Stimulated activated CD8-positive, alpha-beta memory T cell treated with anti-CD3 and anti-CD28 coated beads, Interleukin-7, amount 100 ng/mL, for 24 hours (primary cell): Measurements from ENCODE around the gene TRPC4AP.
"Not testable (repeated sequence)": the region's sequence is repeated elsewhere in the genome, so short reads cannot be mapped to it uniquely, and the experiment has no call there.

Experiments
- DNase-seq: peaks from one replicate; pipeline ENCODE4 v3.0.0-alpha.2; 2020; ENCODE audit warnings: low read depth

The TRPC4AP gene

DNA sequence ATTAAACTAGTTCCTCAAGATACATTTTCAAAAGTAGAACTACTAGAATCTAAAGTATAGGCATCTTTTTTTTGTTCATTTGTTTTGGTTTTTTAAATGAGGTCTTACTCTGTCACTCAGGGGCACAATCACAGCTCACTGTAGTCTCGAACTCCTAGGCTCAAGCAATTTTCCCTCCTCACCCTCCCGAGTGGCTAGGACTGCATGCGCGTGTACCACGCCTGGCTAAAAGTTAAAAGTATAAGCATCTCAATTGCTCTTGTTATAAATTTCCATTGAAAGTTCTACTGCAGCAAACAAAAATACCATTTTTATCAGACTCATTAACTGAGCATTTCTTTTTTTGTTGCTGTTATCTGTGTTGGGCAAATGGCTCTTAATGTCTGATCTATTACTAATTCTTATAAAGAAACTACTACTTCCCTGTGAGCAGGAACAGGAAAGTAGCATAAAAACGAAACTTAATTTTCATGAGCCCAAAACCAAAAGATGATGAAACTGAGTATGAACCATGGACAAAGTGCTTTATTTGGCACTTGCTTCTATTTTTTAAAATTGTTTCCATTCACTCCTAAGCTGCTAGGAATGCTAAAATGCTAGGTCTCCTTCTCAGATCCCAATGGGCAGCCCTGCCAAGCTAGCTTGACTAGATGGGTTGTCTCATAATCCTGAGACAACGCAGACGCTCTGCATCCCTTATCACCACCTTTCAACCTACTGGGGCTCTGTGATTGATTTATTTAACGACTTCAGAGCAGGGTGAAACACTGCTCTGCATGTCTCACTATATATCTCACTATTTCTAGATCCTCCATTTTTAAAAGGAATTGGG is 36.9 kb downstream of the TRPC4AP start:
- DNase-seq: no peak

DNA sequence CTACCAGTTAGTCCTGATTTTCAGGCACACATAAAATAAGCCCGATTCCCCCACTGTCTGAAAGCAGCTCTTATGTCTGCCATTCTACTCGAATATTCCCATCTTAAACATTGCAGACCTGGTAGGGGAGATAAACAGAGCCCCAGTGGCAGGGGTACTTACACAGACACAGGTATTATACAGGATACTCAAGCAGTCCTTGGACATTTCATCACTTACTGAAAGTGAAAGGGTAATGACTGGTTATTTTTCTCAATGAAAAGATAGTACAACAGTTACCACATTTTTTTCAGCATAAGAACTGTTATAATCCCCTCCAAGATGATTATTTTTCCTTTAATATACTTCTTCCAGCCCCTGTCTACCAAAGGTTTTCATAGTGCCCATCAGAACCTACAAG is 37.8 kb downstream of the TRPC4AP start:
- DNase-seq: no peak

DNA sequence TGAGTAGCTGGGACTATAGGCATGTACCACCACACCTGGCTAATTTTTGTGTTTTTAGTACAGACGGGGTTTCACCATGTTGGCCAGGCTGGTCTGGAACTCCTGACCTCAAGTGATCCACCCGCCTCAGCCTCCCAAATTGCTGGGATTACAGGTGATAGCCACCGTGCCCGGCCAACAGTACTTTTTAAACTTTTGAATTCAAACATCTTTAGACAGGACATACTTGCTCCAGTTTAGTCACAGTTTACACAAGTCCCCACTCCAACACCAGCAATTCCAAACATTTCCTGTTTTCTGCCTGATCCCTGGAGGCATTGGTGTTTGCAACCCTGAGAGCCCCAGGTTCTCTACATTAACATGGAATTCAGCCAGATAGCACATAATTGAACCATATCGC is 40.0 kb downstream of the TRPC4AP start:
- DNase-seq: not testable (repeated sequence)

- no peak for DNase-seq
Observed at GRCh38 chr20:35049776-35050352, 42.7 kb downstream of the TRPC4AP start.

DNA sequence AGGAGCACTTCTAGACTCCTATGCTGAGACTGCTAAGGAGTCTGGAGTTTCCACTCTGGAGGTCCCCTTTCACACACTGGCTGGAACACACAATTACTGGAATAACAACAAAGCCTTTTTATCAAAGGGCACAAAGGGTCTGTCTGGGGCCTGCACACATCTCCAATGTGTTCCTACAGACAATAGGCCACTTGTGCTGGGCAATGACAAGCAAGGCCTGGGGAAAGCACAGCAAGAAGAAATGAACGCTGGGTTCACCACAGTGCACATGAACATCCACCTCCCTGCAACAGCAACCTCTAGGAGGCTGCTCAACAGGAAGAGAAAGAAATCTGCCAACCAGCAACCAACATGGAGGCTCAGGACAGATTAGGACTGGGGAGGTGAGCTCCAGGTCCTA is 43.9 kb downstream of the TRPC4AP start:
- no peak for DNase-seq

- no peak for DNase-seq
Observed at GRCh38 chr20:35042268-35042667, 50.3 kb downstream of the TRPC4AP start.

DNA sequence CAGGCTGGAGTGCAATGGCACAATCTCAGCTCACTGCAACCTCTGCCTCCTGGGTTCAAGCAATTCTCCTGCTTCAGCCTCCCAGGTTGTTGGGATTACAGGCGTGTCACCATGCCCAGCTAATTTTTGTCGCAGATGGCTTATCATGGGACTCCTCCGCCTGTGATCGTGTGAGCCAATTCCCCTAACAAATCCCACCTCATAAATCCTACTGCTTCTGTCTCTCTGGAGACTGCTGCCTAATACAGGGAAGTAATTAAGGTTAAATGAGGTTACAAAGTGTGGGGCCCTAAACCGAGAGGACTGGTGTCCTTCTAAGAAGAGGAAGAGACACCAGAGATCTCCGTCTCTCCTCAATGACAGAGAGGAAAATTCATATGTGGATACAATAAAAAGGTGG is 52.0 kb downstream of the TRPC4AP start:
- DNase-seq: no peak

GRCh38 chr20:35039846-35040489 is 52.6 kb downstream of the TRPC4AP start:
- DNase-seq: no peak

GRCh38 chr20:35039146-35039545 is 53.5 kb downstream of the TRPC4AP start:
- no peak for DNase-seq

DNA sequence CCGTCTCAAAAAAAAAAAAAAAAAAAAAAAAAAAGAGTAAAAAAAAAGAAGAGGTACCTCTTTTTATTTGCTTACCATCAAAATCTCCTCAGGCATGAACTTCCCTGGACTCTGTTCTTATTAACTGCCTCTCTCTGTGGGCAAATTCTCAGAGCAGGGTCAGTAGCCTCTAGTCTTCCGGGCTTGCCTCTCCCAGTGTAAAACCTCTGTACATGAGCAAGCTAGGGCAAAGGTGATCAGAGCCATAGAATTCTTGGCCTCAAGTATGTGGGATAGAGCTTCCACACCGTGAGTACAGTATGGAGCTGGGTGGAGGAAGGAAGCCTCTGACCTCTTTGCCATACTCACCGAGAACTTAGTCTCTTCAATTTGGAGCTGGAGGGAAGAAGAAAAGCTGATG is 58.5 kb downstream of the TRPC4AP start:
- no peak for DNase-seq

- DNase-seq: no peak
Observed at GRCh38 chr20:35030136-35030535, 62.5 kb downstream of the TRPC4AP start.

DNA sequence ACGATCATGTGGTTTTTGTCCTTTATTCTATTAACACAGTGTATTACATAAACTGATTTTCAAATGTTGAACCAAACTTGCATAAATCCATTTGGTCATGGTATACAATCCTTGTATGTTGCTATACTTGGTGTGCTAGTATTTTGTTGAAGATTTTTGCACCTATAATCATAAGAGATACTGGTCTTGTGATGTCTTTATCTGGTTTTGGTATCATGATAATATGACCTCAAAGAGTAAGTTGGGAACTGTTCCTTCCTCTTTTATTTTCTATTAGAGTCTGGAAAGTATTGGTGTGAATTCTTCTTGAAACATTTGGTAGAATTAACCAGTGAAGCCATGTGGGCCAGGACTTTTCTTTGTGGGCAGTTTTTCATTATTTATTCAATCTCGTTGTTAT is 65.3 kb downstream of the TRPC4AP start:
- no peak for DNase-seq

- DNase-seq: no peak
Observed at GRCh38 chr20:35025116-35025515, 67.5 kb downstream of the TRPC4AP start.

DNA sequence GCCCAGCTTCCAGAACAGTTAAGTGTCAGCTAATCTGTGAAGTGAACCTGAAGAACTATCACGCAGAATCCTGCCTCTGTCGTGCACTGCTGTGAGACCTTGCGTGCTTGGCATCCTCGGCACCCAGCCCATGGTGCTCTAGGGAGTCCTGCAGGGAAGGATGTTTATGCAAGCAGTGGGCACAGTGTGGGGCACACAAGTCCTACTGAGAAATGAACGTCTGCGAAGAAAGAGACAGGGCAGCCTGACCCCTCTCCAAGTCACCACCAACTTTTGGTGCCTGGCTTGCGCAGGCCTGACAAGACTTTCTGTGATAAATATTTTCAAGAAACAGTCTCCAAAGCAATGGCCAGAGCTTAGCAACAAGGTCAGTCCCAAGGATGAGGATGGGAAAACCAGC is 69.0 kb downstream of the TRPC4AP start:
- no peak for DNase-seq

DNA sequence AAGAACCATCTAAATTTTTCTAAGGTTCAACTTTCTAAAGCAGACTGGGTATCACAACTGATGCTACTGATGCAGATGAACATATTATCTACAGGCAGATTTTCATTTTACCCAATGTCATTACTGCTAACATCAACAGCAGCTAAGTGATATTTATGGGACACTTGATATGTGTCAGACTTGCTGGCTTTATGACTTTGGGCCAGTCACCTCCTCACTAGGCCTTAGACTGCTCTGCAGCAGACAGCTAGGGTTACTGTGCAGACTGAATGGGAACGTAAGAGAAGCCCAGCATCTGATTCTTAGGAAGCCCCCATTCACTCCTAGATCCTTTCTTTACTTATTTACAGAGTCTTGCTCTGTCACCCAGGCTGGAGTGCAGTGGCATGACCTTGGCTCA is 70.8 kb downstream of the TRPC4AP start:
- no peak for DNase-seq

DNA sequence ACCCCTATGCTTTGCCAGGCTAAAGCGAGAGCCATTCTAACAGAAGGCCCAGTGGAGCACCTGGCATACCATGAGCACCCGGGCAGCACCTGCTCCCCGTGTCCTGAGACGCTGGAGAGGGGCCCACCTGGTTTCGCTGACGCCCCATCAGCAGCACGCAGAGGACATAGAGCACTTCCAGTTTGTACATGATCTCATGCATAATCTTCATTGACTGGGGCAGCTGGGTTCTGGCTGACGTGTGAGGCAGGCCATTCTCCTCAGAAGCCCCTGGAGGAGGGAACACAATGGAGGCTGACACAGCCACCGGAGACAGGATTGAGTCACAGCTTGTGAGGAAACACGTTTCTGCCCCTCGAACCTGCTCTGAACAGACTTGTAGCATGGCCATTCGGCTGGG is 71.5 kb downstream of the TRPC4AP start:
- no peak for DNase-seq

DNA sequence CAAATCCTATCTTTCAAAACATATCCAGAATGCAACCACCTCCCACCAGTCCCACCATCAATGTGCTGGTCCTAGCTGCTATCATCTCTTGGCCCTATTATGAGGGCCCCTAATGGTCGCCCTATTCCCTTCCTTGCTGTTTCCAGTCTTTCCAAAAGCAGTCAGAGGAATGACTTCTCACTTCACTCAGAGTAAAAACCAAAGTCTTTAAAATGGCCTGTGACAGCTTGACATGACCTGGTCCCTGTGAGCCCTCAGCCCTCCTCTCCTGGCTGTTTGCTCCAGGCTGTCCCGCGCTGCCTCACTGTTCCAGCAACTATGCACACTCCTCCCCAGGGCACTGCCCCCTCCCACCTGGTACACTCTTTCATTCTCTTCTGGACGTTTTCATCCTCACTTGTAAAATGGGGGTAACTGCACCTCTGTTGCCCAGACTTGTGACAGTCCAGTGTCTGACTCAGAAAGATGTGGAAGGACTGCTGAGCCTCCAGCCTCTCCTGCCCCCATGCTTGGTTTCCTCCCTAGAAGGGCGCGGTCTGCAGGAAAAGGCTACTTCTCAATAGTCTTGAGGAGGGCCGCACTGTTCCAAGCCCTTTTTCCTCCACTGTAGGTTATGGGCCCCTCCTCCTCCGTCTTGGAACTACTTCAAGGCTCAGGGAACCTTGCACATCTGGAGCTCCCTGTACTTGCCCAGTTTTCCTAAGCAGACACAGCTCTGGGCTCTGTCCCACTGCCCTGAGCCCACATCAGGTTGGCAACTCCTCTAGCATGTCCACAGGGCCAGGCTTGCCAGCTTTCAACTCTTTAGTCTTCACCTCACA is 72.3 kb downstream of the TRPC4AP start:
- DNase-seq: no peak

GRCh38 chr20:35018590-35019371 is 73.8 kb downstream of the TRPC4AP start:
- no peak for DNase-seq

- no peak for DNase-seq
Observed at GRCh38 chr20:35017099-35017835, 75.3 kb downstream of the TRPC4AP start.

DNA sequence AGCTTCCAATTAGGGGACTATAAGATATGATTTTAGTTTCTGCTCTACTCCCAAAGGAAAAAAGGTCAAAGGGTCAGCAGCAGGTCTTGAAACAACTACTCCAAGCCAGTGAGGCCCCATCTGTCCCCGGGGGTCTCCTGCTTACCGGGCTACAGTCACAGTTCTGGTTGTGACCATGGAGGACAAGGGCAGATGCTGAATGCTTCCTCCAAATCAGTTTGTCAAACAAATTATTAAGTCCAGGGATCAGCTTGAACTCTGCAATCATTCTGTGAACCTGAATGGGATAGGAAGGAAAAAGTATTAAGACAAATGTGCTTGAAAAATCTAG is 76.8 kb downstream of the TRPC4AP start:
- DNase-seq: no peak

- no peak for DNase-seq
Observed at GRCh38 chr20:35014537-35014936, 78.1 kb downstream of the TRPC4AP start.
